CD4-positive, alpha-beta T cell (primary cell): Measurements from ENCODE around the gene TTLL12. TPM values are rescaled to one million over a fixed set of nuclear protein-coding genes. Genes with fewer than 3 reads are reported as not detected.

ENCODE experiments used
- ATAC-seq: fragments of 200-7000 bp; cut with Tn5 transposase; one replicate; pipeline ENCODE4 v1.10.0; 2022; ENCODE audit warnings: mild to moderate bottlenecking; ENCODE audit not compliant: poor library complexity
- CTCF ChIA-PET: fragments of 350-600 bp; sonication (Branson Sonifier 250); formaldehyde crosslinking; loops from one replicate; lab custom pipeline; 2021; ENCODE audit warnings: antibody characterized with exemption, inconsistent platforms; lab: Charles Lee
- POLR2A ChIA-PET: fragments of 350-600 bp; sonication (Branson Sonifier 250); formaldehyde crosslinking; loops from one replicate; lab custom pipeline; 2021; ENCODE audit warnings: antibody characterized with exemption, inconsistent platforms; lab: Charles Lee
- DNase-seq, 14 experiments: peaks; one replicate each; pipeline ENCODE4 v3.0.0-alpha.2; 2013 to 2020; ENCODE audit warnings: mixed read lengths in 2 of 14
- H3K27ac ChIP-seq, 2 donors: one replicate each; pipeline versions ENCODE4 v1.5.1 to v1.7.0; 2013; ENCODE audit warnings: low read length in 2 of 2, low read depth in 1 of 2, mild to moderate bottlenecking in 1 of 2
- H3K27me3 ChIP-seq, 2 experiments: 1 replicate in 1 of 2; 2 replicates in 1 of 2; pipeline versions ENCODE4 v1.6.1 to v1.7.0; 2013; ENCODE audit warnings: low read length in 2 of 2, control low read depth in 1 of 2, mild to moderate bottlenecking in 1 of 2, moderate library complexity in 1 of 2; ENCODE audit not compliant: insufficient read depth in 2 of 2, control insufficient read depth in 1 of 2
- H3K36me3 ChIP-seq: one replicate; pipeline ENCODE4 v1.6.1; 2013; ENCODE audit warnings: low read length, control low read depth; ENCODE audit not compliant: insufficient read depth
- H3K4me1 ChIP-seq: one replicate; pipeline ENCODE4 v1.6.1; 2013; ENCODE audit warnings: low read length, control low read depth; ENCODE audit not compliant: insufficient read depth
- H3K4me3 ChIP-seq: one replicate; pipeline ENCODE4 v1.5.1; 2013; ENCODE audit warnings: mild to moderate bottlenecking, low read length, moderate library complexity
- H3K9me3 ChIP-seq, 2 experiments: 1 replicate in 1 of 2; 2 replicates in 1 of 2; pipeline versions ENCODE4 v1.6.1 to v1.7.0; 2013; ENCODE audit warnings: low read length in 2 of 2, mild to moderate bottlenecking in 2 of 2, control low read depth in 1 of 2, moderate library complexity in 1 of 2; ENCODE audit not compliant: control insufficient read depth in 1 of 2, insufficient read depth in 1 of 2
- H3K27ac Mint-ChIP-seq: one replicate; pipeline ENCODE4 v1.8.0; 2020; ENCODE audit warnings: mixed read lengths
- H3K27me3 Mint-ChIP-seq: one replicate; pipeline ENCODE4 v1.8.0; 2021; ENCODE audit warnings: mixed read lengths
- H3K36me3 Mint-ChIP-seq: one replicate; pipeline ENCODE4 v1.8.0; 2021; ENCODE audit warnings: low read depth, mixed read lengths
- H3K4me1 Mint-ChIP-seq: one replicate; pipeline ENCODE4 v1.8.0; 2021; ENCODE audit warnings: low read depth, mixed read lengths
- H3K4me3 Mint-ChIP-seq: one replicate; pipeline ENCODE4 v1.8.0; 2020; ENCODE audit warnings: mild to moderate bottlenecking, mixed read lengths
- H3K9me3 Mint-ChIP-seq: one replicate; pipeline ENCODE4 v1.8.0; 2020; ENCODE audit warnings: mixed read lengths
- CTCF ChIP-seq: fragments of 200-600 bp; IDR thresholded peaks from one replicate; pipeline ENCODE4 v1.8.0; 2022; ENCODE audit warnings: antibody characterized with exemption, mild to moderate bottlenecking
- intact Hi-C, 2 experiments: fragments of 100-400 bp; cut with DNase I in 1 of 2; cut with micrococcal nuclease in 1 of 2; formaldehyde crosslinking; loops; one replicate each; pipeline versions ENCODE4 v1.15.1 to v1.9.0; 2023 to 2025; cut with DNase I, micrococcal nuclease
- total RNA-seq, 174 experiments: library from RNA in 2 of 174; stranded (reverse) in 2 of 174; gene quantifications; one replicate each; pipeline ENCODE4 v1.2.3 and lab custom pipeline; 2021 to 2026

TTLL12 gene
- total RNA-seq, 2 experiments from 2014 or later: 5.0 to 6.6 TPM

GRCh38 chr22:43126501-43127165 is 60.3 kb downstream of the TTLL12 start:
- Mint-ChIP-seq H3K27ac (no peak overlapping the region), H3K4me1 (peaks cover 4% of the 10 kb centered on the region), H3K27me3 (no peaks in the 10 kb centered on the region), H3K9me3 (no peaks in the 10 kb centered on the region), H3K4me3 (no peak overlapping the region), H3K36me3 (no peaks in the 10 kb centered on the region)
- Histone ChIP-seq H3K36me3 (peaks cover 3% of the 10 kb centered on the region), H3K27ac (no peak overlapping the region), H3K27me3 (no peaks in the 10 kb centered on the region), H3K9me3 (no peaks in the 10 kb centered on the region), H3K4me3 (no peak overlapping the region), H3K4me1 (peaks cover 2% of the 10 kb centered on the region)
- ChIA-PET CTCF (no interaction called here), POLR2A (no interaction called here)
- intact Hi-C loops: no loop called here
- no peak for TF ChIP-seq CTCF
- ATAC-seq: no peak
- no peak for DNase-seq

- CTCF ChIA-PET: no interaction called here
- no peak for TF ChIP-seq CTCF
- no peak overlapping the region for H3K27ac Mint-ChIP-seq
- no peak overlapping the region for H3K27ac ChIP-seq
- intact Hi-C loops: no loop called here
- ATAC-seq: no peak
- no peak overlapping the region for H3K4me3 Mint-ChIP-seq
- H3K9me3 ChIP-seq: no peaks in the 10 kb centered on the region
- H3K27me3 Mint-ChIP-seq: no peaks in the 10 kb centered on the region
- no peak overlapping the region for H3K4me3 ChIP-seq
- H3K9me3 Mint-ChIP-seq: no peaks in the 10 kb centered on the region
- H3K4me1 ChIP-seq: peaks cover 8% of the 10 kb centered on the region
- peaks cover 5% of the 10 kb centered on the region for H3K4me1 Mint-ChIP-seq
- no peaks in the 10 kb centered on the region for H3K36me3 Mint-ChIP-seq
- no peak for DNase-seq
- no peaks in the 10 kb centered on the region for H3K27me3 ChIP-seq
- no peaks in the 10 kb centered on the region for H3K36me3 ChIP-seq
- POLR2A ChIA-PET: no interaction called here
These were observed 67.9 kb downstream of the TTLL12 start for GRCh38 chr22:43118953-43119458.

GRCh38 chr22:43118024-43118849 is 68.7 kb downstream of the TTLL12 start:
- H3K36me3 ChIP-seq: no peaks in the 10 kb centered on the region
- no peaks in the 10 kb centered on the region for H3K9me3 ChIP-seq
- peaks cover 8% of the 10 kb centered on the region for H3K4me1 ChIP-seq
- DNase-seq (no peak), ATAC-seq (no peak)
- Mint-ChIP-seq H3K4me3 (no peak overlapping the region), H3K9me3 (no peaks in the 10 kb centered on the region), H3K27ac (no peak overlapping the region), H3K4me1 (peaks cover 5% of the 10 kb centered on the region), H3K36me3 (no peaks in the 10 kb centered on the region), H3K27me3 (no peaks in the 10 kb centered on the region)
- H3K4me3 ChIP-seq: no peak overlapping the region
- intact Hi-C loops: no loop called here
- ChIA-PET CTCF (no interaction called here), POLR2A (no interaction called here)
- no peak for TF ChIP-seq CTCF
- no peaks in the 10 kb centered on the region for H3K27me3 ChIP-seq
- H3K27ac ChIP-seq: no peak overlapping the region
